Thyroid gland (tissue), 4 donors: ENCODE results near the gene KRTAP4-7. TPM values are rescaled to one million over a fixed set of nuclear protein-coding genes. Genes with fewer than 3 reads are reported as not detected.
"Not testable (repeated sequence)": the region's sequence is repeated elsewhere in the genome, so short reads cannot be mapped to it uniquely, and the experiment has no call there.

Experiments
- DNase-seq, 2 donors: peaks; one replicate each; pipeline ENCODE4 v3.0.0-alpha.2; 2019
- H3K27ac ChIP-seq, 3 donors: fragments of 200-600 bp; sonication (generic); 1 replicate in 2 of 3; 2 replicates in 1 of 3; pipeline ENCODE4 v1.5.1; 2016 to 2019; ENCODE audit warnings: mild to moderate bottlenecking in 1 of 3, moderate library complexity in 1 of 3
- H3K27me3 ChIP-seq: fragments of 200-600 bp; sonication (generic); one replicate; pipeline ENCODE4 v1.5.1; 2019
- H3K36me3 ChIP-seq, 2 donors: fragments of 200-600 bp; sonication (generic); one replicate each; pipeline ENCODE4 v1.5.1; 2016 to 2019
- H3K4me1 ChIP-seq, 2 donors: fragments of 200-600 bp; sonication (generic); one replicate each; pipeline ENCODE4 v1.5.1; 2017 to 2019
- H3K4me3 ChIP-seq, 3 donors: fragments of 200-600 bp; sonication (generic); replicated peaks in 1 of 3; 1 replicate in 2 of 3; 2 replicates in 1 of 3; pipeline ENCODE4 v1.5.1; 2016; ENCODE audit warnings: mild to moderate bottlenecking in 1 of 3
- H3K9me3 ChIP-seq: fragments of 200-600 bp; sonication (generic); one replicate; pipeline ENCODE4 v1.5.1; 2017
- CTCF ChIP-seq, 6 experiments: fragments of 200-600 bp in 3 of 6; fragments of 450-650 bp in 3 of 6; sonication (generic) in 3 of 6; IDR thresholded peaks; one replicate each; pipeline ENCODE4 v1.5.1; 2016 to 2019; ENCODE audit warnings: antibody characterized with exemption in 6 of 6, mild to moderate bottlenecking in 2 of 6, inconsistent platforms in 1 of 6, moderate library complexity in 1 of 6
- POLR2A ChIP-seq, 2 donors: fragments of 450-650 bp; IDR thresholded peaks; one replicate each; pipeline ENCODE4 v1.6.1; 2017; ENCODE audit warnings: antibody characterized with exemption in 2 of 2, mild to moderate bottlenecking in 2 of 2, moderate library complexity in 1 of 2
- WGBS, 2 donors: methylation state at CpG; one replicate each; pipeline ENCODE4 v1.1.5; 2017; 5-methylcytosine and 5-hydroxymethylcytosine counted together
- intact Hi-C: fragments of 100-400 bp; cut with DNase I; formaldehyde crosslinking; loops from one replicate; pipeline ENCODE4 v1.15.1; 2023
- total RNA-seq, 4 donors: library from RNA; depleted of rRNA; stranded (reverse); fragments of >200 nt; gene quantifications; one replicate each; pipeline ENCODE4 v1.2.3, GENCODE V29; 2016

Gene KRTAP4-7
- total RNA-seq, 4 donors from 2014 or later = not detected

- H3K9me3 ChIP-seq = no peaks in the 10 kb centered on the region
- no peaks in the 10 kb centered on the region for H3K4me1 ChIP-seq
- no peak for TF ChIP-seq CTCF (IDR thresholded peaks at IDR 0.05)
- no peak for TF ChIP-seq POLR2A (IDR thresholded peaks at IDR 0.05)
- no peak overlapping the region for H3K27ac ChIP-seq
- DNase-seq = no peak
- 69 to 79% methylated on average over 4 of the region's 4 CpGs for WGBS, 2 donors
- intact Hi-C loops = no loop called here
- H3K36me3 ChIP-seq = no peaks in the 10 kb centered on the region
- no peak overlapping the region for H3K4me3 ChIP-seq
- no peaks in the 10 kb centered on the region for H3K27me3 ChIP-seq
Observed at GRCh38 chr17:41063449-41063848, 20.5 kb upstream of the KRTAP4-7 start.

- Histone ChIP-seq H3K4me3 (no peak overlapping the region), H3K27ac (no peak overlapping the region), H3K4me1 (no peaks in the 10 kb centered on the region), H3K36me3 (no peaks in the 10 kb centered on the region), H3K9me3 (no peaks in the 10 kb centered on the region), H3K27me3 (no peaks in the 10 kb centered on the region)
- intact Hi-C loops = no loop called here
- DNase-seq = no peak
- TF ChIP-seq POLR2A (IDR thresholded peaks at IDR 0.05) = no peak
- TF ChIP-seq CTCF (IDR thresholded peaks at IDR 0.05) = no peak
- 86% methylated on average over 1 of the region's 1 CpG for WGBS, 2 donors
Observed at GRCh38 chr17:41064301-41064700, 19.6 kb upstream of the KRTAP4-7 start.

- H3K27me3 ChIP-seq, H3K27ac ChIP-seq, intact Hi-C loops, H3K9me3 ChIP-seq, DNase-seq, H3K36me3 ChIP-seq, H3K4me3 ChIP-seq, H3K4me1 ChIP-seq: not testable (repeated sequence)
- WGBS, 2 donors = 65 to 77% methylated on average over 7 of the region's 16 CpGs
Observed at GRCh38 chr17:41065016-41065689, 18.8 kb upstream of the KRTAP4-7 start.

GRCh38 chr17:41065829-41066624, 17.9 kb upstream of the KRTAP4-7 start, which contains the start of gene KRTAP2-4:
Gene KRTAP2-4 (minus strand): TSS chr17:41065879. CDS start chr17:41065845, 34 bp downstream.
- H3K4me1 ChIP-seq = no peaks in the 10 kb centered on the region
- H3K4me3 ChIP-seq = no peak within 1 kb of the TSS
- no peaks in the 10 kb centered on the region for H3K27me3 ChIP-seq
- no peak within 1 kb of the TSS for H3K27ac ChIP-seq
- H3K9me3 ChIP-seq = no peaks in the 10 kb centered on the region
- H3K36me3 ChIP-seq = no peaks in the 10 kb centered on the region
- intact Hi-C loops = no loop called here
- TF ChIP-seq CTCF (IDR thresholded peaks at IDR 0.05) (no peak), POLR2A (IDR thresholded peaks at IDR 0.05) (no peak)
- WGBS, 2 donors = 95 to 96% methylated on average over 5 of the region's 6 CpGs
- no peak for DNase-seq

GRCh38 chr17:41067281-41067680, 16.7 kb upstream of the KRTAP4-7 start:
- intact Hi-C loops = no loop called here

More at GRCh38 chr17:41067281-41067680, 16.7 kb upstream of the KRTAP4-7 start:
- no peak for TF ChIP-seq CTCF (IDR thresholded peaks at IDR 0.05)
- TF ChIP-seq POLR2A (IDR thresholded peaks at IDR 0.05) = no peak
- H3K4me3 ChIP-seq = no peak overlapping the region
- no peaks in the 10 kb centered on the region for H3K36me3 ChIP-seq
- H3K27ac ChIP-seq = no peak overlapping the region
- DNase-seq = no peak
- H3K27me3 ChIP-seq = no peaks in the 10 kb centered on the region
- no peaks in the 10 kb centered on the region for H3K9me3 ChIP-seq
- no peaks in the 10 kb centered on the region for H3K4me1 ChIP-seq
